ENCODE measurements around the gene DCAF8.
A peak's percentile ranks its signal among the peaks of the same experiment; 100 is the strongest.

Gene DCAF8

DNA sequence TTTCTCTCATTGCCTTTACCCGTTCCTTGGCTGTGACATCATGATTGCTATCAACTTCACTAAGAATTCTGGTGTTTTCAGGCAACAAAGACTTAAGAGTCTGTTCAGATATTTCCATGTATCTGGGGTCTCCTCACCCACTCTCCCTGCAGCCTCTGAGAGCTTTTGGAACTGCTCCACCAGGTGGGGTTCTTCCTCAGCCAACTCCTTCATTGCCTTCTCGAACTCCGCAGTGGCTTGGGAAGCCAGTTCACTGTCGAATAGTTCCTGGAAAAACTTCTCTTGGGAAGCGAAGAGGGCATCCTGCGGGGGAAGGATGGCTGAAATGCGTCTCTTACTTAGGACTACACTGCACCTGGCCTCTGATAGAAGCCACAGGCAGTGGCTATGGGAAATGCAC is 20.5 kb upstream of the DCAF8 start:
- TF ChIP-seq, protein P1, sequence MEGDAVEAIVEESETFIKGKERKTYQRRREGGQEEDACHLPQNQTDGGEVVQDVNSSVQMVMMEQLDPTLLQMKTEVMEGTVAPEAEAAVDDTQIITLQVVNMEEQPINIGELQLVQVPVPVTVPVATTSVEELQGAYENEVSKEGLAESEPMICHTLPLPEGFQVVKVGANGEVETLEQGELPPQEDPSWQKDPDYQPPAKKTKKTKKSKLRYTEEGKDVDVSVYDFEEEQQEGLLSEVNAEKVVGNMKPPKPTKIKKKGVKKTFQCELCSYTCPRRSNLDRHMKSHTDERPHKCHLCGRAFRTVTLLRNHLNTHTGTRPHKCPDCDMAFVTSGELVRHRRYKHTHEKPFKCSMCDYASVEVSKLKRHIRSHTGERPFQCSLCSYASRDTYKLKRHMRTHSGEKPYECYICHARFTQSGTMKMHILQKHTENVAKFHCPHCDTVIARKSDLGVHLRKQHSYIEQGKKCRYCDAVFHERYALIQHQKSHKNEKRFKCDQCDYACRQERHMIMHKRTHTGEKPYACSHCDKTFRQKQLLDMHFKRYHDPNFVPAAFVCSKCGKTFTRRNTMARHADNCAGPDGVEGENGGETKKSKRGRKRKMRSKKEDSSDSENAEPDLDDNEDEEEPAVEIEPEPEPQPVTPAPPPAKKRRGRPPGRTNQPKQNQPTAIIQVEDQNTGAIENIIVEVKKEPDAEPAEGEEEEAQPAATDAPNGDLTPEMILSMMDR (IDR thresholded peaks at IDR 0.05; ENCODE audit: extremely low read depth, missing control alignments) = no peak
- DNase-seq (ENCODE audit: low spot score) = no peak

DNA sequence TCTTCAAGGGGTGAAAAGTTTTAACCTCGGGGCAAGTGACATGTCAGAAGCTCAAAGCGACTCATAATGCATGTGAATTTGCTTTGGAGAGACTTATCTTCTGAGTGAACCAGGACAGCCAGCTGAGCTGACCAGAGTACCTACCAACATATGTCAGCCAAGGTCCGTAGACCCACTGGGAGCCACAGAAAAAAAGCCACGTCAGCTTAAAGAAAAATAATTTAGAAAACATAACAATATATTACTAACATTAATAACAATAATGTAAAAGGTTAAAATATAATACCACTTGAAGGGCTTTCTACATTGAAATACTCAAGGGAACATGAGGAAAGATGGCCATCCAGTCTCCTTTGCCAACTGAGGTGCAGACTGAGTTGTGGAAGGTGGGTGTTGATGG is 15.6 kb upstream of the DCAF8 start:
- no peak for DNase-seq (ENCODE audit: low spot score)
- TF ChIP-seq, protein P1 (IDR thresholded peaks at IDR 0.05; ENCODE audit: extremely low read depth, missing control alignments) = no peak

DNA sequence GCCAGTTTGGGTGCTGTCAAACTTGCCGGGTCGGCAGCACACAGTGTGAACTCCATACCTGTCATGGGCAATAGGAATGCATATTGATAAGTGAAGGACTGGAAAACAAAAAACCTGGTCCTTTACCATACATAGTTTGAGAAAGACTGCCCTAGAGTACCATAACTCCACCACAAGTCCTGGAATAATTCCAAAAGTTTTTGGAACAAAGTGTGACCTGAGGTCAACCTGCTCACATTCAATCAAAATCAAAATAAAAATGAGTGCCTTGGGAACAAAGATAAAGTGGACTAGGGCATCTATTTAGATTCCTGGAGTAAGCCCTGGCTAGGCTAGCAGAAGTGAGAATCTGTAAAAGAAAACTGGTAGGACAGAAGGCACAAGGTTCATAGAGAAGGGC is 15.0 kb upstream of the DCAF8 start:
- no peak for DNase-seq (ENCODE audit: low spot score)
- TF ChIP-seq, protein P1 (IDR thresholded peaks at IDR 0.05; ENCODE audit: extremely low read depth, missing control alignments) = no peak

DNA sequence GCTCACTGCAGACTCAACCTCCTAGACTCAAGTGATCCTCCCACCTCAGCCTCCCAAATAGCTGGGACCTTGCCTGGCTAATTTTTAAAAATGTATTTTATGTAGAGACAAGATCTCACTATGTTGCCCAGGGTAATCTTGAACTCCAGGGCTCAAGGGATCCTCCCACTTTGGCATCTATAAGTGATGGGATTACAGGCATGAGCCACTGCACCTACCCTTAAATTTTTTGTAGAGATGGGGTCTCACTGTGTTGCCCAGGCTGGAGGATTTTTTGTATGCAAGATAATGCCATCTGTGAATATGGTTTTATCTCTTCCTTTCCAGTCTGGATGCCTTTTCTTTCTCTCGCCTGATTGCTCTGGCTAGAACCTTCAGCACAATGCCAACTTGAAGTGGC is 8.7 kb upstream of the DCAF8 start:
- no peak for DNase-seq (ENCODE audit: low spot score)
- TF ChIP-seq, protein P1 (IDR thresholded peaks at IDR 0.05; ENCODE audit: extremely low read depth, missing control alignments) = no peak

DNA sequence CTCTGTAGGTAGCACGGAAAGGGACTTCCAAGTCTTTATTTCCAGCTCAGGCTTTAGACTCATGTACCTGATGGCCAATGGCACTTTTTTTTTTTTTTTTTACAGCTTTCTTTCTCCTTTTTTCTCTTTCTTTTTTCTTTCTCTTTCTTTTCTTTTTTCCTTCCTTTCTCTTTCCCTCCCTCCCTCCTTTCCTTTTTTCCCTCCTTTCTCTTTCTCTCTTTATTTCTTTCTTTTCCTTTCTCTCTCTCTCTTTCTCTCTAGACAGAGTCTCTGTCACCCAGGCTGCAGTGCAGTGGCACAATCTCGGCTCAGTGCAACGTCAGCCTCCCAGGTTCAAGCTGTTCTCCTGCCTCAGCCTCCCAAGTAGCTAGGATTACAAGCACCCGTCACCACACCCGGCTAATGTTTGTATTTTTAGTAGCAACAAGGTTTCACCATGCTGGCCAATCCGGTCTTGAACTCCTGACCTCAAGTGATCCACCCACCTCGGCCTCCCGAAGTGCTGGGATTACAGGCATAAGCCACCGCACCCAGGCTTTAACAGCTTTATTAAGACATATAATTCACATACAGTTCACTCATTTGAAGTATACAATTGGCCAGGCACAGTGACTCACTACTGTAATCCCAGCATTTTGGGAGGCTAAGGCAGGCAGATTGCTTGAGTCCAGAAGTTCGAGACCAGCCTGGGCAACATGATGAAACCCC is 5.1 kb upstream of the DCAF8 start:
- TF ChIP-seq, protein P1 (IDR thresholded peaks at IDR 0.05; ENCODE audit: extremely low read depth, missing control alignments) = no peak
- DNase-seq (ENCODE audit: low spot score) = no peak

- DNase-seq (ENCODE audit: low spot score) = no peak
- TF ChIP-seq, protein P1 (IDR thresholded peaks at IDR 0.05; ENCODE audit: extremely low read depth, missing control alignments) = no peak
Observed at GRCh38 chr1:160264795-160265307, 2.5 kb upstream of the DCAF8 start.

DNA sequence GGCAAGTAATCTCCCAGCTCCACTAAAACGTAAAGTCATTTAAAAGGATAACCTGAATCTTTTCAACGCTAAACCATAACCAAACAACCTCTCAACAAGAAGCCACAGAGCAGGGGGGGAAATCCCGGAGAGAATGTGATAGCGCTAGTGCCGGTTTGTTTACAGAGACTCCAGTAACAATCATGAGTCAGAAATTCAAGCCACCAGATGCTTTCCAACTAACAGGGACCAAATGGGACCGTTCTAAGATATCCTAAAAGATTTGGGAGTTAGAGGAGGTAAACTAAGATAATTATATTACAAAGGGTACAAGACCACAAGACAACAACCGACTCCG is 825 bp downstream of the DCAF8 start:
- TF ChIP-seq, protein P1 (IDR thresholded peaks at IDR 0.05; ENCODE audit: extremely low read depth, missing control alignments) = no peak
- DNase-seq (ENCODE audit: low spot score) = peak; percentile 67
